ENCODE data around the gene JAKMIP2. TPM values are rescaled to one million over a fixed set of nuclear protein-coding genes. Genes with fewer than 3 reads are reported as not detected.
"Not testable (repeated sequence)": the region's sequence is repeated elsewhere in the genome, so short reads cannot be mapped to it uniquely, and the experiment has no call there.

The JAKMIP2 gene
- total RNA-seq, 4 donors from 2014 or later = 0.45 TPM; not detected in 3

GRCh38 chr5:147822686-147823491 lies 40.4 kb upstream of the JAKMIP2 start:
- TF ChIP-seq, protein P1, sequence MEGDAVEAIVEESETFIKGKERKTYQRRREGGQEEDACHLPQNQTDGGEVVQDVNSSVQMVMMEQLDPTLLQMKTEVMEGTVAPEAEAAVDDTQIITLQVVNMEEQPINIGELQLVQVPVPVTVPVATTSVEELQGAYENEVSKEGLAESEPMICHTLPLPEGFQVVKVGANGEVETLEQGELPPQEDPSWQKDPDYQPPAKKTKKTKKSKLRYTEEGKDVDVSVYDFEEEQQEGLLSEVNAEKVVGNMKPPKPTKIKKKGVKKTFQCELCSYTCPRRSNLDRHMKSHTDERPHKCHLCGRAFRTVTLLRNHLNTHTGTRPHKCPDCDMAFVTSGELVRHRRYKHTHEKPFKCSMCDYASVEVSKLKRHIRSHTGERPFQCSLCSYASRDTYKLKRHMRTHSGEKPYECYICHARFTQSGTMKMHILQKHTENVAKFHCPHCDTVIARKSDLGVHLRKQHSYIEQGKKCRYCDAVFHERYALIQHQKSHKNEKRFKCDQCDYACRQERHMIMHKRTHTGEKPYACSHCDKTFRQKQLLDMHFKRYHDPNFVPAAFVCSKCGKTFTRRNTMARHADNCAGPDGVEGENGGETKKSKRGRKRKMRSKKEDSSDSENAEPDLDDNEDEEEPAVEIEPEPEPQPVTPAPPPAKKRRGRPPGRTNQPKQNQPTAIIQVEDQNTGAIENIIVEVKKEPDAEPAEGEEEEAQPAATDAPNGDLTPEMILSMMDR (IDR thresholded peaks at IDR 0.05) = peak; percentile 41 to 51
- no peak for TF ChIP-seq EP300 (IDR thresholded peaks at IDR 0.05)
- TF ChIP-seq POLR2AphosphoS5 (IDR thresholded peaks at IDR 0.05) = no peak
- no peak for TF ChIP-seq POLR2A (IDR thresholded peaks at IDR 0.05)
- DNase-seq (ENCODE audit: low spot score in 2 of 2) = no peak
- Histone ChIP-seq H3K4me3 (no peak overlapping the region), H3K4me1 (no peaks in the 10 kb centered on the region), H3K27me3 (no peaks in the 10 kb centered on the region), H3K9me3 (no peaks in the 10 kb centered on the region), H3K27ac (no peak overlapping the region), H3K36me3 (no peaks in the 10 kb centered on the region)
- WGBS = 7% methylated on average over 4 of the region's 4 CpGs

DNA sequence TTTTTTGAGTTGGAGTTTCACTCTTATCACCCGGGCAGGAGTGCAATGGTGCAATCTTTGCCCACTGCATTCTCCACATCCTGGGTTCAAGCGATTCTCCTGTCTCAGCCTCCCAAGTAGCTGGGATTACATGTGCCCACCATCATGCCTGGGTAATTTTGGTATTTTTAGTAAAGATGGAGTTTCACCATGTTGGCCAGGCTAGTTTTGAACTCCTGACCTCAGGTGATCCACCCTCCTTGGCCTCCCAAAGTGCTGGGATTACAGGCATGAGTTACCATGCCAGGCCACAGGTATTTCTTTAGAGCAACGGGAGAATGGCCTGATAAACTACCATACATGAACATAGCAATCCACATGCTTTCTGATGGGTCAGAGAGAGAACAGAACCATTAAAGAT lies 39.7 kb upstream of the JAKMIP2 start:
- H3K36me3 ChIP-seq; DNase-seq (ENCODE audit: low spot score in 2 of 2); H3K27ac ChIP-seq; H3K4me1 ChIP-seq; H3K4me3 ChIP-seq; H3K9me3 ChIP-seq; H3K27me3 ChIP-seq: not testable (repeated sequence)
- WGBS = 90% methylated on average over 3 of the region's 3 CpGs

- H3K4me1 ChIP-seq = no peaks in the 10 kb centered on the region
- H3K27ac ChIP-seq = no peak overlapping the region
- DNase-seq (ENCODE audit: low spot score in 2 of 2) = no peak
- H3K36me3 ChIP-seq = no peaks in the 10 kb centered on the region
- TF ChIP-seq EP300 (IDR thresholded peaks at IDR 0.05) (no peak), POLR2A (IDR thresholded peaks at IDR 0.05) (no peak), POLR2AphosphoS5 (IDR thresholded peaks at IDR 0.05) (no peak)
- TF ChIP-seq, protein P1 (IDR thresholded peaks at IDR 0.05) = no peak
- no peaks in the 10 kb centered on the region for H3K9me3 ChIP-seq
- no peak overlapping the region for H3K4me3 ChIP-seq
- 79% methylated on average over 5 of the region's 5 CpGs for WGBS
- no peaks in the 10 kb centered on the region for H3K27me3 ChIP-seq
Measured at GRCh38 chr5:147821766-147822165, 39.2 kb upstream of the JAKMIP2 start.

- Histone ChIP-seq H3K4me1 (no peaks in the 10 kb centered on the region), H3K27ac (no peak overlapping the region), H3K9me3 (no peaks in the 10 kb centered on the region), H3K27me3 (no peaks in the 10 kb centered on the region), H3K4me3 (no peak overlapping the region), H3K36me3 (no peaks in the 10 kb centered on the region)
- no peak for DNase-seq (ENCODE audit: low spot score in 2 of 2)
- WGBS = 49% methylated on average over 1 of the region's 1 CpG
- no peak for TF ChIP-seq EP300 (IDR thresholded peaks at IDR 0.05)
- no peak for TF ChIP-seq POLR2A (IDR thresholded peaks at IDR 0.05)
- TF ChIP-seq, protein P1 (IDR thresholded peaks at IDR 0.05) = no peak
- no peak for TF ChIP-seq POLR2AphosphoS5 (IDR thresholded peaks at IDR 0.05)
Measured at GRCh38 chr5:147819261-147819770, 36.8 kb upstream of the JAKMIP2 start.

DNA sequence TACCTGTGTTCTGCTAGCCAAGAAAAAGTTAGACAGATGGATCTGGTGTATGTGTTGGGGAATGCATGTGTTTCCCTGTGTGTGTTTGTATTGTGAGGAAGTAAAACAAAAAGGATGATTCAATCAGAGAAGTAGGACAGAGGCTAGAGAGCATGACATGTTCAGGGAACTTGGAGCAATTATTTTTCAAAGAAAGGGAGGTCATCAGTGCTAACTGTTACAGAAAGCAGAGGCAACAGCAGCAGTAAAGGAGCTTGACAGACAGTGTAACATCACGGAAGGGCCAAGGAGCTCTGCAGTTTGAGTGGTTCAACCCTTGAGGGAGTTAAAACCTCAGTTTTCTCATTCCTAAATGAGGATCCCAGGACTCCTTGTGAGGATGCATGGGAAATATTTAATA lies 35.8 kb upstream of the JAKMIP2 start:
- Histone ChIP-seq H3K27me3 (no peaks in the 10 kb centered on the region), H3K9me3 (no peaks in the 10 kb centered on the region), H3K36me3 (no peaks in the 10 kb centered on the region), H3K4me1 (no peaks in the 10 kb centered on the region), H3K4me3 (no peak overlapping the region), H3K27ac (no peak overlapping the region)
- WGBS = 62% methylated on average over 1 of the region's 1 CpG
- TF ChIP-seq, protein P1 (IDR thresholded peaks at IDR 0.05) = no peak
- TF ChIP-seq POLR2AphosphoS5 (IDR thresholded peaks at IDR 0.05) (no peak), POLR2A (IDR thresholded peaks at IDR 0.05) (no peak), EP300 (IDR thresholded peaks at IDR 0.05) (no peak)
- DNase-seq (ENCODE audit: low spot score in 2 of 2) = no peak
